C4-2B (cell line): ENCODE data around the gene TNFRSF21.

Experiments
- CTCF ChIP-seq: fragments of 450-650 bp; conservative IDR thresholded peaks from 2 replicates; pipeline ENCODE4 v1.5.1; 2017; ENCODE audit warnings: mild to moderate bottlenecking
- ZFX ChIP-seq: fragments of 450-650 bp; IDR thresholded peaks from 2 replicates; pipeline ENCODE4 v1.6.1; 2017

GRCh38 chr6:47240277-47240890 lies 69.3 kb downstream of the TNFRSF21 start:
- TF ChIP-seq CTCF = no peak
- TF ChIP-seq ZFX = no peak
